Peyer's patch (tissue), 4 donors: ENCODE results near the gene LARGE2.

Source experiments
- POLR2A ChIP-seq, 2 donors: fragments of 450-650 bp; IDR thresholded peaks; one replicate each; pipeline ENCODE4 v1.5.1; 2017; ENCODE audit warnings: antibody characterized with exemption in 2 of 2, mild to moderate bottlenecking in 2 of 2, moderate library complexity in 2 of 2
- TF ChIP-seq, protein P1 (sequence below), 6 experiments: fragments of 450-650 bp in 4 of 6; fragments of 200-600 bp in 2 of 6; sonication (generic) in 1 of 6; IDR thresholded peaks; one replicate each; pipeline ENCODE4 v1.5.1; 2017 to 2019; ENCODE audit warnings: antibody characterized with exemption in 6 of 6, mild to moderate bottlenecking in 3 of 6, moderate library complexity in 1 of 6

- TF ChIP-seq, protein P1, sequence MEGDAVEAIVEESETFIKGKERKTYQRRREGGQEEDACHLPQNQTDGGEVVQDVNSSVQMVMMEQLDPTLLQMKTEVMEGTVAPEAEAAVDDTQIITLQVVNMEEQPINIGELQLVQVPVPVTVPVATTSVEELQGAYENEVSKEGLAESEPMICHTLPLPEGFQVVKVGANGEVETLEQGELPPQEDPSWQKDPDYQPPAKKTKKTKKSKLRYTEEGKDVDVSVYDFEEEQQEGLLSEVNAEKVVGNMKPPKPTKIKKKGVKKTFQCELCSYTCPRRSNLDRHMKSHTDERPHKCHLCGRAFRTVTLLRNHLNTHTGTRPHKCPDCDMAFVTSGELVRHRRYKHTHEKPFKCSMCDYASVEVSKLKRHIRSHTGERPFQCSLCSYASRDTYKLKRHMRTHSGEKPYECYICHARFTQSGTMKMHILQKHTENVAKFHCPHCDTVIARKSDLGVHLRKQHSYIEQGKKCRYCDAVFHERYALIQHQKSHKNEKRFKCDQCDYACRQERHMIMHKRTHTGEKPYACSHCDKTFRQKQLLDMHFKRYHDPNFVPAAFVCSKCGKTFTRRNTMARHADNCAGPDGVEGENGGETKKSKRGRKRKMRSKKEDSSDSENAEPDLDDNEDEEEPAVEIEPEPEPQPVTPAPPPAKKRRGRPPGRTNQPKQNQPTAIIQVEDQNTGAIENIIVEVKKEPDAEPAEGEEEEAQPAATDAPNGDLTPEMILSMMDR (IDR thresholded peaks at IDR 0.05): no peak
- no peak for TF ChIP-seq POLR2A (IDR thresholded peaks at IDR 0.05)
These were observed 26.0 kb upstream of the LARGE2 start for GRCh38 chr11:45896422-45896984.
